Activated CD4-positive, alpha-beta T cell treated with anti-CD3 and anti-CD28 coated beads, Interleukin-2, amount 50 U/mL, for 48 hours (primary cell): ENCODE measurements around the gene LIM2.
"Not testable (repeated sequence)": the region's sequence is repeated elsewhere in the genome, so short reads cannot be mapped to it uniquely, and the experiment has no call there.

Experiments used
- DNase-seq, 2 experiments: peaks; one replicate each; pipeline ENCODE4 v3.0.0-alpha.2; 2020

LIM2 gene

GRCh38 chr19:51387924-51388389 is at the start of gene LIM2:
TSS of gene LIM2 (minus strand) at chr19:51387974. CDS start at chr19:51387443, 531 bp downstream.
- no peak for DNase-seq

- DNase-seq: no peak
Measured at GRCh38 chr19:51434456-51434855, 46.7 kb upstream of the LIM2 start.

- DNase-seq: no peak
Measured at GRCh38 chr19:51433043-51433442, 45.3 kb upstream of the LIM2 start.

- no peak for DNase-seq
Measured at GRCh38 chr19:51431124-51431523, 43.4 kb upstream of the LIM2 start.

- no peak for DNase-seq
Measured at GRCh38 chr19:51430221-51430620, 42.4 kb upstream of the LIM2 start.

GRCh38 chr19:51427201-51427600 is 39.4 kb upstream of the LIM2 start:
- DNase-seq: no peak

GRCh38 chr19:51422053-51422448 is 34.3 kb upstream of the LIM2 start:
- DNase-seq: peak; percentile 95 to 96

GRCh38 chr19:51421229-51422052 is 33.7 kb upstream of the LIM2 start:
- peak in 1 of 2 experiments; percentile 37 for DNase-seq

- not testable (repeated sequence) for DNase-seq
Measured at GRCh38 chr19:51420511-51420910, 32.7 kb upstream of the LIM2 start.

- DNase-seq: no peak
Measured at GRCh38 chr19:51418707-51419106, 30.9 kb upstream of the LIM2 start.

GRCh38 chr19:51417810-51418157 is 30.0 kb upstream of the LIM2 start:
- no peak for DNase-seq

- peak; percentile 56 to 73 for DNase-seq
Measured at GRCh38 chr19:51417107-51417809, 29.5 kb upstream of the LIM2 start, which contains the start of gene SIGLEC10. TSS of gene SIGLEC10 (minus strand) at chr19:51417642. CDS start at chr19:51417581, 61 bp downstream.

- not testable (repeated sequence) for DNase-seq
Measured at GRCh38 chr19:51416422-51416821, 28.6 kb upstream of the LIM2 start.

- no peak for DNase-seq
Measured at GRCh38 chr19:51415187-51415586, 27.4 kb upstream of the LIM2 start.

GRCh38 chr19:51410950-51411748 is 23.4 kb upstream of the LIM2 start:
- no peak for DNase-seq

GRCh38 chr19:51407511-51408131 is 19.8 kb upstream of the LIM2 start:
- peak; percentile 21 to 47 for DNase-seq

- no peak for DNase-seq
Measured at GRCh38 chr19:51402117-51402516, 14.3 kb upstream of the LIM2 start.

- not testable (repeated sequence) for DNase-seq
Measured at GRCh38 chr19:51399936-51400335, 12.2 kb upstream of the LIM2 start.

GRCh38 chr19:51399231-51399630 is 11.5 kb upstream of the LIM2 start:
- no peak for DNase-seq

- no peak for DNase-seq
Measured at GRCh38 chr19:51398096-51398704, 10.4 kb upstream of the LIM2 start.

GRCh38 chr19:51397453-51397852 is 9.7 kb upstream of the LIM2 start:
- DNase-seq: not testable (repeated sequence)

- DNase-seq: no peak
Measured at GRCh38 chr19:51396175-51396574, 8.4 kb upstream of the LIM2 start.
